Measurements from ENCODE around the gene AMER3.

DNA sequence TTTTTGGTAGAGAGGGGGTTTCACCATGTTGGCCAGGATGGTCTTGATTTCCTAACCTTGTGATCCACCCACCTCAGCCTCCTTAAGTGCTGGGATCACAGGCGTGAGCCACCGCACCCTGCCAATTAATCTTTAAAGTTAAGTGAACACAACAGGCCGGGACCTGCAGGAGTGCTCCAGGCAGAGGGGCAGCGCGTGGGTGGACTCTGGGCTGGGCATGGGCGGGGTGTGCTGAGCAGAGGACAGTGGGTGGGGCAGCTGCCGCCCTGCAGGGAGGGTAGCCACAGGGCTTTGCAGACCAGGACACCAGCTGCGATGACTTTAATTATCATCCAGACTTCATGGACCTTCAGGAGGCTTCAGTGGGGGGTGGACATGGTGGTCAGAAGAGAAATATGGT, 35.3 kb upstream of the AMER3 start:
- TF ChIP-seq, protein P1, sequence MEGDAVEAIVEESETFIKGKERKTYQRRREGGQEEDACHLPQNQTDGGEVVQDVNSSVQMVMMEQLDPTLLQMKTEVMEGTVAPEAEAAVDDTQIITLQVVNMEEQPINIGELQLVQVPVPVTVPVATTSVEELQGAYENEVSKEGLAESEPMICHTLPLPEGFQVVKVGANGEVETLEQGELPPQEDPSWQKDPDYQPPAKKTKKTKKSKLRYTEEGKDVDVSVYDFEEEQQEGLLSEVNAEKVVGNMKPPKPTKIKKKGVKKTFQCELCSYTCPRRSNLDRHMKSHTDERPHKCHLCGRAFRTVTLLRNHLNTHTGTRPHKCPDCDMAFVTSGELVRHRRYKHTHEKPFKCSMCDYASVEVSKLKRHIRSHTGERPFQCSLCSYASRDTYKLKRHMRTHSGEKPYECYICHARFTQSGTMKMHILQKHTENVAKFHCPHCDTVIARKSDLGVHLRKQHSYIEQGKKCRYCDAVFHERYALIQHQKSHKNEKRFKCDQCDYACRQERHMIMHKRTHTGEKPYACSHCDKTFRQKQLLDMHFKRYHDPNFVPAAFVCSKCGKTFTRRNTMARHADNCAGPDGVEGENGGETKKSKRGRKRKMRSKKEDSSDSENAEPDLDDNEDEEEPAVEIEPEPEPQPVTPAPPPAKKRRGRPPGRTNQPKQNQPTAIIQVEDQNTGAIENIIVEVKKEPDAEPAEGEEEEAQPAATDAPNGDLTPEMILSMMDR (IDR thresholded peaks at IDR 0.05): no peak
- no peak for TF ChIP-seq POLR2A (IDR thresholded peaks at IDR 0.05)
